Transverse colon (tissue), 4 donors: ENCODE results near the gene BCL2L12. TPM values are rescaled to one million over a fixed set of nuclear protein-coding genes. Genes with fewer than 3 reads are reported as not detected.
A peak's percentile ranks its signal among the peaks of the same experiment; 100 is the strongest.

Source experiments
- DNase-seq: peaks from one replicate; pipeline ENCODE4 v3.0.0-alpha.2; 2019
- H3K27ac ChIP-seq, 4 donors: fragments of 200-600 bp; sonication (generic); 2 replicates each; pipeline ENCODE4 v1.5.1; 2016 to 2018; ENCODE audit warnings: inconsistent platforms in 4 of 4
- H3K27me3 ChIP-seq: fragments of 200-600 bp; sonication (generic); 2 replicates; pipeline ENCODE4 v1.5.1; 2017; ENCODE audit warnings: inconsistent platforms
- H3K36me3 ChIP-seq, 4 donors: fragments of 200-600 bp; sonication (generic); 2 replicates each; pipeline ENCODE4 v1.5.1; 2017 to 2019; ENCODE audit warnings: inconsistent platforms in 4 of 4
- H3K4me1 ChIP-seq, 4 donors: fragments of 200-600 bp; sonication (generic); 2 replicates each; pipeline ENCODE4 v1.5.1; 2017 to 2020; ENCODE audit warnings: inconsistent platforms in 4 of 4
- H3K4me3 ChIP-seq, 4 donors: fragments of 200-600 bp; sonication (generic); 1 replicate in 1 of 4; 2 replicates in 3 of 4; pipeline versions ENCODE4 v1.5.1 to v1.6.1; 2017 to 2019; ENCODE audit warnings: inconsistent platforms in 4 of 4
- H3K9me3 ChIP-seq, 2 donors: fragments of 200-600 bp; sonication (generic); 2 replicates each; pipeline ENCODE4 v1.5.1; 2017 to 2019; ENCODE audit warnings: inconsistent platforms in 2 of 2
- CTCF ChIP-seq, 5 experiments: fragments of 200-600 bp in 3 of 5; fragments of 450-650 bp in 2 of 5; sonication (generic) in 3 of 5; IDR thresholded peaks; 1 replicate in 2 of 5; 2 replicates in 3 of 5; pipeline ENCODE4 v1.5.1; 2016 to 2017; ENCODE audit warnings: antibody characterized with exemption in 5 of 5, inconsistent platforms in 3 of 5, mild to moderate bottlenecking in 2 of 5, moderate library complexity in 1 of 5
- EP300 ChIP-seq: sonication (generic); formaldehyde crosslinking; IDR thresholded peaks from one replicate; pipeline ENCODE4 v1.6.1; 2017; ENCODE audit warnings: antibody characterized with exemption, low read depth
- POLR2A ChIP-seq: fragments of 450-650 bp; IDR thresholded peaks from one replicate; pipeline ENCODE4 v1.6.1; 2016; ENCODE audit warnings: antibody characterized with exemption, mild to moderate bottlenecking, moderate library complexity
- POLR2AphosphoS5 ChIP-seq, 3 donors: sonication (generic); formaldehyde crosslinking; IDR thresholded peaks; one replicate each; pipeline ENCODE4 v1.6.1; 2016; ENCODE audit warnings: antibody characterized with exemption in 3 of 3
- WGBS, 2 donors: methylation state at CpG; one replicate each; pipeline ENCODE4 v1.1.5; 2018; ENCODE audit warnings: low coverage in 1 of 2; 5-methylcytosine and 5-hydroxymethylcytosine counted together
- in situ Hi-C, 4 donors: fragments of 200-750 bp; cut with MboI; loops; one replicate each; pipeline versions ENCODE4 v1.15.0 to v1.15.1; 2017; ENCODE audit warnings: low sequenced_read_pairs in 3 of 4, low pct_ligation_motif_present in 1 of 4, low pct_unique_long_range_greater_than_20kb in 1 of 4
- intact Hi-C: fragments of 100-400 bp; cut with DNase I; formaldehyde crosslinking; loops from one replicate; pipeline ENCODE4 v1.15.1; 2023; ENCODE audit warnings: low total_unique reads
- total RNA-seq, 4 donors: library from RNA; depleted of rRNA; stranded (reverse); fragments of >200 nt; gene quantifications; one replicate each; pipeline ENCODE4 v1.1.0, GENCODE V29; 2016

Gene BCL2L12
- total RNA-seq, 4 donors from 2014 or later: 5.4 to 10.2 (median 6.9) TPM

GRCh38 chr19:49640113-49640898, 25.4 kb upstream of the BCL2L12 start, which contains the start of gene RRAS:
RRAS (minus strand) TSS chr19:49640143; CDS start chr19:49640098, 45 bp downstream.
- intact Hi-C loops (no loop called here), in situ Hi-C loops (no loop called here)
- H3K4me1 ChIP-seq: peaks cover 16 to 71% (median 49%) of the 10 kb centered on the region in 4 donors
- 0% methylated on average over 25 to 51 of the region's 51 CpGs for WGBS, 2 donors
- H3K27ac ChIP-seq: peak within 1 kb of the TSS; percentile 97 to 100 (median 100)
- TF ChIP-seq EP300: peak; percentile 61
- TF ChIP-seq POLR2A: peak; percentile 95
- TF ChIP-seq CTCF (IDR thresholded peaks at IDR 0.05): no peak
- TF ChIP-seq POLR2AphosphoS5 (IDR thresholded peaks at IDR 0.05): peak; percentile 86 to 97 (median 86)
- H3K36me3 ChIP-seq: no peaks in the 10 kb centered on the region
- no peaks in the 10 kb centered on the region for H3K9me3 ChIP-seq
- H3K4me3 ChIP-seq: peak within 1 kb of the TSS; percentile 30 to 85 (median 74)
- H3K27me3 ChIP-seq: no peaks in the 10 kb centered on the region
- peak; percentile 100 for DNase-seq

- H3K27ac ChIP-seq: peak within 1 kb of the TSS; percentile 97 to 100 (median 100)
- TF ChIP-seq POLR2AphosphoS5 (IDR thresholded peaks at IDR 0.05) (peak; percentile 96 to 99 (median 99)), EP300 (peak; percentile 79), CTCF (IDR thresholded peaks at IDR 0.05) (no peak), POLR2A (peak; percentile 95)
- no peaks in the 10 kb centered on the region for H3K36me3 ChIP-seq
- intact Hi-C loops (no loop called here), in situ Hi-C loops (no loop called here)
- DNase-seq: peak; percentile 100
- 1% methylated on average over 67 of the region's 87 CpGs; no CpG with 5 or more reads in 1 of the 2 donors for WGBS, 2 donors
- peaks cover 16 to 58% (median 49%) of the 10 kb centered on the region in 4 donors for H3K4me1 ChIP-seq
- peak within 1 kb of the TSS; percentile 85 to 98 (median 93) for H3K4me3 ChIP-seq
- H3K9me3 ChIP-seq: no peaks in the 10 kb centered on the region
- no peaks in the 10 kb centered on the region for H3K27me3 ChIP-seq
Measured at GRCh38 chr19:49641688-49642491, 23.8 kb upstream of the BCL2L12 start, which contains the start of gene SCAF1. SCAF1 (plus strand) TSS chr19:49642209; CDS start chr19:49645027, 2,818 bp downstream.

- Histone ChIP-seq H3K27me3 (no peaks in the 10 kb centered on the region), H3K4me3 (peak overlapping the region; percentile 85 to 98 (median 93)), H3K36me3 (no peaks in the 10 kb centered on the region), H3K9me3 (no peaks in the 10 kb centered on the region), H3K27ac (peak overlapping the region; percentile 97 to 100 (median 98)), H3K4me1 (peaks cover 16 to 54% (median 46%) of the 10 kb centered on the region in 4 donors)
- 12 to 14% methylated on average over 2 to 4 of the region's 5 CpGs for WGBS, 2 donors
- intact Hi-C loops (no loop called here), in situ Hi-C loops (no loop called here)
- no peak for TF ChIP-seq CTCF (IDR thresholded peaks at IDR 0.05)
- no peak for TF ChIP-seq POLR2A
- no peak for TF ChIP-seq POLR2AphosphoS5 (IDR thresholded peaks at IDR 0.05)
- no peak for TF ChIP-seq EP300
- DNase-seq: no peak
Measured at GRCh38 chr19:49642492-49643035, 23.2 kb upstream of the BCL2L12 start.

GRCh38 chr19:49643466-49643865, 22.3 kb upstream of the BCL2L12 start:
- Histone ChIP-seq H3K36me3 (no peaks in the 10 kb centered on the region), H3K9me3 (no peaks in the 10 kb centered on the region), H3K4me1 (peaks cover 16 to 45% (median 38%) of the 10 kb centered on the region in 4 donors), H3K27me3 (no peaks in the 10 kb centered on the region), H3K27ac (no peak overlapping the region), H3K4me3 (no peak overlapping the region)
- TF ChIP-seq EP300 (no peak), POLR2AphosphoS5 (IDR thresholded peaks at IDR 0.05) (no peak), CTCF (IDR thresholded peaks at IDR 0.05) (no peak), POLR2A (no peak)
- WGBS, 2 donors: 50 to 51% methylated on average over 2 of the region's 2 CpGs
- in situ Hi-C loops: no loop called here
- no peak for DNase-seq
- intact Hi-C loops: no loop called here
